Measurements from ENCODE around the gene GSTA5. TPM values are rescaled to one million over a fixed set of nuclear protein-coding genes. Genes with fewer than 3 reads are reported as not detected.

GSTA5 gene
- total RNA-seq, 1 experiment from 2014 or later: not detected

DNA sequence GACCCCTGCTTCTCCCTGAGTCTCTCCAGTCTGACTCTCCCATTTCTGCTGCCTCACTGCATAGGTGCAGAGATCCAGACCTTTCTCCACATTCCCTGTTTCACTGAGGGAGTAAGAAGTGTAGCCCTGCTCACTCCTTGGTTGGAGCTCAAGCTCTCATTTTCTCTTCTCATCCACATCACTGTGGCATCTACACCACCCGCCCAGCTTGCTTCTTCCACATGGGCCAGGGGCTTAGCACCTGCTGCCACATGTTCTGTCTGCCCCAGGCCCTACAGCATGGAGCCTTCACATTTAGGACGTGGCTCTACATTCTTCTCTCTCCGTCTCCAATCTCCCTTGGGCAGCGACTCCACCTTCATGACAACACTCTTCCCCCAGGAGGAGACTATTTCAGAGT, 8.5 kb upstream of the GSTA5 start (continued):
- TF ChIP-seq, protein P1, sequence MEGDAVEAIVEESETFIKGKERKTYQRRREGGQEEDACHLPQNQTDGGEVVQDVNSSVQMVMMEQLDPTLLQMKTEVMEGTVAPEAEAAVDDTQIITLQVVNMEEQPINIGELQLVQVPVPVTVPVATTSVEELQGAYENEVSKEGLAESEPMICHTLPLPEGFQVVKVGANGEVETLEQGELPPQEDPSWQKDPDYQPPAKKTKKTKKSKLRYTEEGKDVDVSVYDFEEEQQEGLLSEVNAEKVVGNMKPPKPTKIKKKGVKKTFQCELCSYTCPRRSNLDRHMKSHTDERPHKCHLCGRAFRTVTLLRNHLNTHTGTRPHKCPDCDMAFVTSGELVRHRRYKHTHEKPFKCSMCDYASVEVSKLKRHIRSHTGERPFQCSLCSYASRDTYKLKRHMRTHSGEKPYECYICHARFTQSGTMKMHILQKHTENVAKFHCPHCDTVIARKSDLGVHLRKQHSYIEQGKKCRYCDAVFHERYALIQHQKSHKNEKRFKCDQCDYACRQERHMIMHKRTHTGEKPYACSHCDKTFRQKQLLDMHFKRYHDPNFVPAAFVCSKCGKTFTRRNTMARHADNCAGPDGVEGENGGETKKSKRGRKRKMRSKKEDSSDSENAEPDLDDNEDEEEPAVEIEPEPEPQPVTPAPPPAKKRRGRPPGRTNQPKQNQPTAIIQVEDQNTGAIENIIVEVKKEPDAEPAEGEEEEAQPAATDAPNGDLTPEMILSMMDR (IDR thresholded peaks at IDR 0.05 in 2 of 3, conservative IDR thresholded peaks at IDR 0.05 in 1 of 3; ENCODE audit: borderline replicate concordance in 1 of 3, insufficient read depth in 1 of 3, low read depth in 2 of 3, low read length in 2 of 3): no peak
- no peak for TF ChIP-seq RAD21 (IDR thresholded peaks at IDR 0.05; ENCODE audit: low read depth)

DNA sequence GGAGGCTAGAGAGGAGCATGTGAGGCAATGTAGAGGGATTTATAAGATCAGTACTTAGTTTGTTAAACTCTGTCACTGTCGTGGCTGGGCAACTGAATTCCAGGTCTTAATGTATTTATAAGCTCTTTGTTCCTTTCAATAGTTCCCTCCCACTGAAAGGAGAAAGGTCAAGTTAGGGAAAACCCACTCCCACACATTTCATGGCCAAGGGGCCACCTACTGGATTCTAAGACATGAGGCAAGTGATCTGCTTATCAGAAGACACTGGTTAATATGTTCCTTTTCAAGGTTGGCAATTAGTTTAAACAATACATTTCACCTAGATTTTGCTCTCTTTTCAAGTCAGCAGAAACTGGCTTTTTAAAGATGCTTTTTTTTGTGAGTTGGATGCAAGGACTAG, 5.4 kb upstream of the GSTA5 start:
- Histone ChIP-seq H2AFZ (ENCODE audit: low read depth, low read length, poor library complexity, severe bottlenecking) (no peak overlapping the region), H4K20me1 (ENCODE audit: insufficient read depth) (no peaks in the 10 kb centered on the region), H3K9ac (ENCODE audit: low read length) (no peak overlapping the region), H3K36me3 (ENCODE audit: control insufficient read depth in 1 of 2, insufficient read depth in 2 of 2, low read length in 2 of 2) (no peaks in the 10 kb centered on the region), H3K4me3 (replicated peaks in 1 of 2; ENCODE audit: low read depth in 1 of 2, low read length in 2 of 2) (no peak overlapping the region), H3K27me3 (ENCODE audit: insufficient read depth, low read length) (no peaks in the 10 kb centered on the region), H3K79me2 (ENCODE audit: insufficient read depth, low read length) (no peaks in the 10 kb centered on the region), H3K4me1 (ENCODE audit: control insufficient read depth in 1 of 2, insufficient read depth in 2 of 2, low read length in 2 of 2) (no peaks in the 10 kb centered on the region), H3K9me3 (ENCODE audit: control insufficient read depth in 1 of 2, insufficient read depth in 1 of 2, low read depth in 1 of 2, low read length in 2 of 2) (no peaks in the 10 kb centered on the region), H3K27ac (ENCODE audit: low read depth, low read length) (no peak overlapping the region), H3K9me2 (ENCODE audit: insufficient read depth) (no peaks in the 10 kb centered on the region), H3K4me2 (ENCODE audit: low read length) (no peak overlapping the region)
- no peak for DNase-seq (ENCODE audit: low read depth, low spot score)
- intact Hi-C loops (cut with micrococcal nuclease): no loop called here
- ChIA-PET POLR2A (no interaction called here), CTCF (no interaction called here), RAD21 (ENCODE audit: low non-redundant PET in 1 of 2, low total read pairs in 2 of 2, uncharacterized antibody in 2 of 2, unreplicated experiment in 2 of 2) (no interaction called here)
- TF ChIP-seq EZH2phosphoT487 (IDR thresholded peaks at IDR 0.05; ENCODE audit: borderline replicate concordance) (no peak), RAD21 (IDR thresholded peaks at IDR 0.05; ENCODE audit: low read depth) (no peak), TCF7L2 (IDR thresholded peaks at IDR 0.05; ENCODE audit: borderline replicate concordance, extremely low read depth, insufficient read depth, insufficient read length) (no peak), FOSL1 (IDR thresholded peaks at IDR 0.05; ENCODE audit: low read depth) (no peak), POLR2AphosphoS5 (IDR thresholded peaks at IDR 0.05; ENCODE audit: low read depth, low read length) (no peak), SIN3A (IDR thresholded peaks at IDR 0.05; ENCODE audit: low read depth) (no peak), CEBPB (IDR thresholded peaks at IDR 0.05; ENCODE audit: low read depth) (no peak), SP1 (IDR thresholded peaks at IDR 0.05; ENCODE audit: low read depth) (no peak), SRF (IDR thresholded peaks at IDR 0.05; ENCODE audit: low read depth) (no peak), POLR2A (IDR thresholded peaks at IDR 0.05; ENCODE audit: borderline replicate concordance, extremely low read depth, insufficient read depth, insufficient read length) (no peak)
- TF ChIP-seq, protein P1 (IDR thresholded peaks at IDR 0.05 in 2 of 3, conservative IDR thresholded peaks at IDR 0.05 in 1 of 3; ENCODE audit: borderline replicate concordance in 1 of 3, insufficient read depth in 1 of 3, low read depth in 2 of 3, low read length in 2 of 3): no peak
- TF ChIP-seq, protein P2, sequence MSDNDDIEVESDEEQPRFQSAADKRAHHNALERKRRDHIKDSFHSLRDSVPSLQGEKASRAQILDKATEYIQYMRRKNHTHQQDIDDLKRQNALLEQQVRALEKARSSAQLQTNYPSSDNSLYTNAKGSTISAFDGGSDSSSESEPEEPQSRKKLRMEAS (IDR thresholded peaks at IDR 0.05): no peak
- TF ChIP-seq, protein P3, sequence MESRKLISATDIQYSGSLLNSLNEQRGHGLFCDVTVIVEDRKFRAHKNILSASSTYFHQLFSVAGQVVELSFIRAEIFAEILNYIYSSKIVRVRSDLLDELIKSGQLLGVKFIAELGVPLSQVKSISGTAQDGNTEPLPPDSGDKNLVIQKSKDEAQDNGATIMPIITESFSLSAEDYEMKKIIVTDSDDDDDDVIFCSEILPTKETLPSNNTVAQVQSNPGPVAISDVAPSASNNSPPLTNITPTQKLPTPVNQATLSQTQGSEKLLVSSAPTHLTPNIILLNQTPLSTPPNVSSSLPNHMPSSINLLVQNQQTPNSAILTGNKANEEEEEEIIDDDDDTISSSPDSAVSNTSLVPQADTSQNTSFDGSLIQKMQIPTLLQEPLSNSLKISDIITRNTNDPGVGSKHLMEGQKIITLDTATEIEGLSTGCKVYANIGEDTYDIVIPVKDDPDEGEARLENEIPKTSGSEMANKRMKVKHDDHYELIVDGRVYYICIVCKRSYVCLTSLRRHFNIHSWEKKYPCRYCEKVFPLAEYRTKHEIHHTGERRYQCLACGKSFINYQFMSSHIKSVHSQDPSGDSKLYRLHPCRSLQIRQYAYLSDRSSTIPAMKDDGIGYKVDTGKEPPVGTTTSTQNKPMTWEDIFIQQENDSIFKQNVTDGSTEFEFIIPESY (IDR thresholded peaks at IDR 0.05; ENCODE audit: extremely low read depth, insufficient replicate concordance, low read length): no peak
- ATAC-seq: no peak
- no TSS peak for BruUV-seq (replicated peaks)
